GM12878 (cell line): ENCODE measurements around the gene MSX1. TPM values are rescaled to one million over a fixed set of nuclear protein-coding genes. Genes with fewer than 3 reads are reported as not detected.

ENCODE experiments used
- ATAC-seq: fragments of 200-7000 bp; cut with Tn5 transposase; 3 replicates; pipeline ENCODE4 v1.9.1; 2020; ENCODE audit warnings: mild to moderate bottlenecking, moderate library complexity
- BruUV-seq: library from RNA; stranded (reverse); fragments of 400-500 nt; replicated peaks from 2 replicates; lab custom pipeline; 2021; lab: Mats Ljungman, UMichigan
- CTCF ChIA-PET: fragments of 300-600 bp; sonication (Branson Sonifier 250); formaldehyde crosslinking; extraction: SDS; loops from one replicate; lab custom pipeline; 2021; ENCODE audit warnings: inconsistent platforms; lab: Yijun Ruan, JAX
- POLR2A ChIA-PET: fragments of 350-600 bp; formaldehyde crosslinking; extraction: SDS; loops from one replicate; lab custom pipeline; 2021; ENCODE audit warnings: inconsistent platforms; lab: Charles Lee
- RAD21 ChIA-PET: fragments of 300-600 bp; sonication (Branson Sonifier 250); formaldehyde crosslinking; loops from one replicate; lab custom pipeline; 2023; ENCODE audit warnings: antibody characterized with exemption; ENCODE audit not compliant: unreplicated experiment; lab: Charles Lee
- SMC1A ChIA-PET: fragments of 300-600 bp; sonication (Branson Sonifier 250); formaldehyde crosslinking; loops from one replicate; lab custom pipeline; 2023; ENCODE audit not compliant: unreplicated experiment, uncharacterized antibody; lab: Charles Lee
- DNase-seq: peaks from one replicate; pipeline ENCODE4 v3.0.0-alpha.2; 2011; ENCODE audit warnings: low read depth, low spot score
- FAIRE-seq: peaks from 3 replicates; lab custom pipeline; 2011; peaks lifted over from hg19 to GRCh38; lab: Jason Lieb, UNC
- H2AFZ ChIP-seq: 2 replicates; pipeline ENCODE4 v1.6.0; 2011; ENCODE audit warnings: low read depth, low read length, control low read depth; ENCODE audit not compliant: control insufficient read depth
- H3K27ac ChIP-seq: 2 replicates; pipeline ENCODE4 v1.5.1; 2011; ENCODE audit warnings: control low read depth; ENCODE audit not compliant: control insufficient read depth, insufficient read depth
- H3K27me3 ChIP-seq, 2 experiments: replicated peaks in 1 of 2; 2 replicates each; pipeline versions ENCODE4 v1.6.0 to v1.6.1; 2011; ENCODE audit warnings: low read length in 1 of 2; ENCODE audit not compliant: control insufficient read depth in 2 of 2, insufficient read depth in 2 of 2
- H3K36me3 ChIP-seq, 2 experiments: 2 replicates each; pipeline ENCODE4 v1.5.1; 2011; ENCODE audit warnings: low read length in 1 of 2; ENCODE audit not compliant: control insufficient read depth in 2 of 2, insufficient read depth in 2 of 2
- H3K4me1 ChIP-seq: 2 replicates; pipeline ENCODE4 v1.6.1; 2011; ENCODE audit warnings: mild to moderate bottlenecking, low read length, moderate library complexity, mixed read lengths; ENCODE audit not compliant: control insufficient read depth, insufficient read depth
- H3K4me2 ChIP-seq: 2 replicates; pipeline ENCODE4 v1.6.0; 2011; ENCODE audit warnings: control low read depth; ENCODE audit not compliant: control insufficient read depth, insufficient read depth
- H3K4me3 ChIP-seq: fragments of 200-600 bp; sonication (generic); 2 replicates; pipeline ENCODE4 v1.5.1; 2016
- H3K79me2 ChIP-seq: 2 replicates; pipeline ENCODE4 v1.6.0; 2011; ENCODE audit warnings: low read length; ENCODE audit not compliant: control insufficient read depth, insufficient read depth
- H3K9ac ChIP-seq: 2 replicates; pipeline ENCODE4 v1.8.0; 2011; ENCODE audit warnings: low read length, control low read depth, mixed read lengths; ENCODE audit not compliant: control insufficient read depth, insufficient read depth
- H3K9me3 ChIP-seq: replicated peaks from 3 replicates; pipeline ENCODE4 v1.5.1; 2011; ENCODE audit warnings: mild to moderate bottlenecking, low read length; ENCODE audit not compliant: control insufficient read depth, insufficient read depth
- H4K20me1 ChIP-seq: 2 replicates; pipeline ENCODE4 v1.6.0; 2011; ENCODE audit not compliant: control insufficient read depth, insufficient read depth
- BHLHE40 ChIP-seq, 2 experiments: fragments of 450-650 bp in 1 of 2; IDR thresholded peaks; 2 replicates each; pipeline ENCODE4 v1.6.1; 2011 to 2017; ENCODE audit warnings: low read depth in 2 of 2, borderline replicate concordance in 1 of 2, improper control_type of control experiment in 1 of 2, low read length in 1 of 2, mild to moderate bottlenecking in 1 of 2
- EP300 ChIP-seq, 2 experiments: fragments of 150-350 bp in 1 of 2; IDR thresholded peaks; 2 replicates each; pipeline ENCODE4 v1.6.1; 2011 to 2012; ENCODE audit warnings: low read depth in 2 of 2, low read length in 2 of 2, borderline replicate concordance in 1 of 2, improper control_type of control experiment in 1 of 2, inconsistent platforms in 1 of 2; ENCODE audit not compliant: control insufficient read depth in 1 of 2
- HCFC1 ChIP-seq: fragments of 150-350 bp; IDR thresholded peaks from 2 replicates; pipeline ENCODE4 v1.6.1; 2014; ENCODE audit warnings: low read length
- IRF4 ChIP-seq: IDR thresholded peaks from 2 replicates; pipeline ENCODE4 v1.6.1; 2011; ENCODE audit warnings: low read depth, low read length
- POLR2AphosphoS2 ChIP-seq: IDR thresholded peaks from 2 replicates; pipeline ENCODE4 v1.6.1; 2011; ENCODE audit warnings: low read depth, mild to moderate bottlenecking, low read length, improper control_type of control experiment, moderate library complexity
- RAD21 ChIP-seq: IDR thresholded peaks from 2 replicates; pipeline ENCODE4 v1.6.1; 2011; ENCODE audit warnings: mild to moderate bottlenecking, low read depth, low read length, moderate library complexity; ENCODE audit not compliant: insufficient read depth
- ZBTB4 ChIP-seq: fragments of 450-650 bp; formaldehyde crosslinking; IDR thresholded peaks from 2 replicates; pipeline ENCODE4 v1.4.0; 2022; ENCODE audit warnings: mild to moderate bottlenecking, moderate library complexity
- WGBS: methylation state at CpG from one replicate; pipeline ENCODE4 v1.1.6; 2016; ENCODE audit warnings: low lambda C conversion rate; ENCODE audit not compliant: insufficient replicate concordance, insufficient coverage; ENCODE audit errors: missing lambda C conversion rate; 5-methylcytosine and 5-hydroxymethylcytosine counted together
- in situ Hi-C: fragments of 300-500 bp; cut with MboI; formaldehyde crosslinking; loops from 9 replicates; pipeline ENCODE4 v1.14.3; 2018; ENCODE audit warnings: mixed read lengths
- intact Hi-C: fragments of 100-400 bp; cut with micrococcal nuclease; formaldehyde crosslinking; loops from one replicate; pipeline ENCODE4 v1.14.2; 2022; ENCODE audit not compliant: unreplicated experiment
- polyA plus RNA-seq, 11 experiments: library from polyadenylated mRNA; depleted of rRNA in 4 of 11; unstranded in 6 of 11; stranded (reverse) in 5 of 11; fragments of >200 nt; fragmentation: Nextera tagmentation in 4 of 11; fragmentation: Illumina TruSeq in 1 of 11; extraction: Ambion mirVana in 4 of 11; extraction: Trizol in 1 of 11; gene quantifications; 1 replicate in 1 of 11; 2 replicates in 10 of 11; pipeline versions ENCODE4 v1.2.1 to v1.2.3, GENCODE V29; 2011 to 2016; ENCODE audit warnings: inconsistent platforms in 2 of 11, missing spikeins in 2 of 11, low read depth in 1 of 11
- total RNA-seq, 4 experiments: library from RNA; depleted of rRNA in 3 of 4; stranded (reverse); fragments of >200 nt in 3 of 4; fragmentation: Illumina TruSeq in 1 of 4; extraction: Trizol in 1 of 4; gene quantifications; 2 replicates each; pipeline versions ENCODE4 v1.2.1 to v1.2.3, GENCODE V29; 2013 to 2021
- TF ChIP-seq, protein P1 (sequence below): fragments of 450-650 bp; IDR thresholded peaks from 2 replicates; pipeline ENCODE4 v1.6.1; 2017; ENCODE audit warnings: antibody characterized with exemption, mild to moderate bottlenecking, moderate library complexity
- TF ChIP-seq, protein P2 (sequence below): fragments of 450-650 bp; formaldehyde crosslinking; IDR thresholded peaks from 2 replicates; pipeline ENCODE4 v1.4.0; 2020; ENCODE audit warnings: mild to moderate bottlenecking, moderate library complexity
- TF ChIP-seq, protein P3 (sequence below): IDR thresholded peaks from 2 replicates; pipeline ENCODE4 v1.6.1; 2012; ENCODE audit warnings: low read depth, low read length, improper control_type of control experiment
- TF ChIP-seq, protein P4 (sequence below): IDR thresholded peaks from 2 replicates; pipeline ENCODE4 v1.6.1; 2011; ENCODE audit warnings: low read depth, mild to moderate bottlenecking, low read length, moderate library complexity, borderline replicate concordance; ENCODE audit errors: extremely low read depth

The MSX1 gene
- total and polyA plus RNA-seq, 10 of the 15 experiments (the other 5 are each of a cell fraction or from before 2014, with no cell fraction given), result 0.04 to 0.56 (median 0.15) TPM; not detected in 2

DNA sequence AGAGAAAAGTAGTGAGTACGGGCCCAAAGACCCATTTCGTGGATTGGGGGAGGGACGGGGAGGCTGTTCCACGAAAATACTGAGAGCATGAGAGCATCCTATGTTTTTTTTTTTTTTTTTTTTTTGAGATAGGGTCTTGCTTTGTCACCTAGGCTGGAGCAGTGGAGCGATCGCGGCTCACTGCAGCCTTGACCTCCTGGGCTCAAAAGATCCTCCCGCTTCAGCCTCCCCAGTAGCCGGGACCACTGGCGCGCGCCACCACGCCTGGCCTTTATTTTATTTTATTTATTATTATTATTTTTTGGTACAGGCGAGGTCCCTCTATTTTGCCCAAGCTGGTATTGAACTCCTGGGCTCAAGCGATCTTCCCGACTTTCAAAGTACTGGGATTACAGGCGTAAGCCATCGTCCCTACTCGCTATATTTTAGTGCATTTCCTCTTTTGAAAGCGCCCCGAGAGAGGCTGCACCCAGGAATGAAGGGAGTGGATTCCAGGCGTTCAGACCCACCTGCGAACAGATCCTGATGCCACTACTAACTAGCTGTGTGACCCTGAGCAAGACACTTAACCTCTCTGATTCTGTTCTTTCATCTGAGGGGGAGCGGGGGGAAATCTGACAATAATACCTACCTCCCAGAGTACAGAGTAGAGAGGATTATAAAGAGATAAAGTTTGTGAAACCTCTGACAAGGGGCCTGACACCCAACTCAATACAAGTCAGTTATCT is 5.4 kb upstream of the MSX1 start:
- intact Hi-C loops (no loop called here), in situ Hi-C loops (no loop called here)
- no peaks in the 10 kb centered on the region; the same call in 1 of the 2 replicates for H3K4me1 ChIP-seq
- TF ChIP-seq BHLHE40 (IDR thresholded peaks at IDR 0.05; ENCODE audit: borderline replicate concordance in 1 of 2, low read depth in 2 of 2, low read length in 1 of 2) (no peak), HCFC1 (no peak), EP300 (IDR thresholded peaks at IDR 0.05; ENCODE audit: borderline replicate concordance in 1 of 2, control insufficient read depth in 1 of 2, low read depth in 2 of 2, low read length in 2 of 2) (no peak), ZBTB4 (CRISPR knock-in tag) (no peak), RAD21 (no peak), IRF4 (no peak), POLR2AphosphoS2 (no peak)
- TF ChIP-seq, protein P1, sequence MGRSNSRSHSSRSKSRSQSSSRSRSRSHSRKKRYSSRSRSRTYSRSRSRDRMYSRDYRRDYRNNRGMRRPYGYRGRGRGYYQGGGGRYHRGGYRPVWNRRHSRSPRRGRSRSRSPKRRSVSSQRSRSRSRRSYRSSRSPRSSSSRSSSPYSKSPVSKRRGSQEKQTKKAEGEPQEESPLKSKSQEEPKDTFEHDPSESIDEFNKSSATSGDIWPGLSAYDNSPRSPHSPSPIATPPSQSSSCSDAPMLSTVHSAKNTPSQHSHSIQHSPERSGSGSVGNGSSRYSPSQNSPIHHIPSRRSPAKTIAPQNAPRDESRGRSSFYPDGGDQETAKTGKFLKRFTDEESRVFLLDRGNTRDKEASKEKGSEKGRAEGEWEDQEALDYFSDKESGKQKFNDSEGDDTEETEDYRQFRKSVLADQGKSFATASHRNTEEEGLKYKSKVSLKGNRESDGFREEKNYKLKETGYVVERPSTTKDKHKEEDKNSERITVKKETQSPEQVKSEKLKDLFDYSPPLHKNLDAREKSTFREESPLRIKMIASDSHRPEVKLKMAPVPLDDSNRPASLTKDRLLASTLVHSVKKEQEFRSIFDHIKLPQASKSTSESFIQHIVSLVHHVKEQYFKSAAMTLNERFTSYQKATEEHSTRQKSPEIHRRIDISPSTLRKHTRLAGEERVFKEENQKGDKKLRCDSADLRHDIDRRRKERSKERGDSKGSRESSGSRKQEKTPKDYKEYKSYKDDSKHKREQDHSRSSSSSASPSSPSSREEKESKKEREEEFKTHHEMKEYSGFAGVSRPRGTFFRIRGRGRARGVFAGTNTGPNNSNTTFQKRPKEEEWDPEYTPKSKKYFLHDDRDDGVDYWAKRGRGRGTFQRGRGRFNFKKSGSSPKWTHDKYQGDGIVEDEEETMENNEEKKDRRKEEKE, result no peak
- TF ChIP-seq, protein P2, sequence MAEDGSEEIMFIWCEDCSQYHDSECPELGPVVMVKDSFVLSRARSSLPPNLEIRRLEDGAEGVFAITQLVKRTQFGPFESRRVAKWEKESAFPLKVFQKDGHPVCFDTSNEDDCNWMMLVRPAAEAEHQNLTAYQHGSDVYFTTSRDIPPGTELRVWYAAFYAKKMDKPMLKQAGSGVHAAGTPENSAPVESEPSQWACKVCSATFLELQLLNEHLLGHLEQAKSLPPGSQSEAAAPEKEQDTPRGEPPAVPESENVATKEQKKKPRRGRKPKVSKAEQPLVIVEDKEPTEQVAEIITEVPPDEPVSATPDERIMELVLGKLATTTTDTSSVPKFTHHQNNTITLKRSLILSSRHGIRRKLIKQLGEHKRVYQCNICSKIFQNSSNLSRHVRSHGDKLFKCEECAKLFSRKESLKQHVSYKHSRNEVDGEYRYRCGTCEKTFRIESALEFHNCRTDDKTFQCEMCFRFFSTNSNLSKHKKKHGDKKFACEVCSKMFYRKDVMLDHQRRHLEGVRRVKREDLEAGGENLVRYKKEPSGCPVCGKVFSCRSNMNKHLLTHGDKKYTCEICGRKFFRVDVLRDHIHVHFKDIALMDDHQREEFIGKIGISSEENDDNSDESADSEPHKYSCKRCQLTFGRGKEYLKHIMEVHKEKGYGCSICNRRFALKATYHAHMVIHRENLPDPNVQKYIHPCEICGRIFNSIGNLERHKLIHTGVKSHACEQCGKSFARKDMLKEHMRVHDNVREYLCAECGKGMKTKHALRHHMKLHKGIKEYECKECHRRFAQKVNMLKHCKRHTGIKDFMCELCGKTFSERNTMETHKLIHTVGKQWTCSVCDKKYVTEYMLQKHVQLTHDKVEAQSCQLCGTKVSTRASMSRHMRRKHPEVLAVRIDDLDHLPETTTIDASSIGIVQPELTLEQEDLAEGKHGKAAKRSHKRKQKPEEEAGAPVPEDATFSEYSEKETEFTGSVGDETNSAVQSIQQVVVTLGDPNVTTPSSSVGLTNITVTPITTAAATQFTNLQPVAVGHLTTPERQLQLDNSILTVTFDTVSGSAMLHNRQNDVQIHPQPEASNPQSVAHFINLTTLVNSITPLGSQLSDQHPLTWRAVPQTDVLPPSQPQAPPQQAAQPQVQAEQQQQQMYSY (CRISPR knock-in tag), result no peak
- TF ChIP-seq, protein P3, sequence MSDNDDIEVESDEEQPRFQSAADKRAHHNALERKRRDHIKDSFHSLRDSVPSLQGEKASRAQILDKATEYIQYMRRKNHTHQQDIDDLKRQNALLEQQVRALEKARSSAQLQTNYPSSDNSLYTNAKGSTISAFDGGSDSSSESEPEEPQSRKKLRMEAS, result no peak
- TF ChIP-seq, protein P4, sequence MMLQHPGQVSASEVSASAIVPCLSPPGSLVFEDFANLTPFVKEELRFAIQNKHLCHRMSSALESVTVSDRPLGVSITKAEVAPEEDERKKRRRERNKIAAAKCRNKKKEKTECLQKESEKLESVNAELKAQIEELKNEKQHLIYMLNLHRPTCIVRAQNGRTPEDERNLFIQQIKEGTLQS, result no peak

More for the DNA sequence above, 5.4 kb upstream of the MSX1 start:
- Histone ChIP-seq H2AFZ (no peak overlapping the region), H3K79me2 (no peaks in the 10 kb centered on the region), H3K9me3 (peaks cover 4% of the 10 kb centered on the region; the same call in 2 of the 3 replicates), H4K20me1 (no peaks in the 10 kb centered on the region), H3K4me3 (no peak overlapping the region), H3K4me2 (peak overlapping the region; percentile 89; the same call in 1 of the 2 replicates), H3K9ac (no peak overlapping the region), H3K36me3 (no peaks in the 10 kb centered on the region), H3K27me3 (peaks cover 7 to 27% of the 10 kb centered on the region in 2 experiments), H3K27ac (no peak overlapping the region)
- no TSS peak for BruUV-seq
- DNase-seq (no peak), FAIRE-seq (no peak), ATAC-seq (no peak)
- ChIA-PET CTCF (no interaction called here), SMC1A (no interaction called here), POLR2A (no interaction called here), RAD21 (no interaction called here)
- 63% methylated on average over 24 of the region's 24 CpGs for WGBS
